ENCODE measurements around the gene PAMR1. TPM values are rescaled to one million over a fixed set of nuclear protein-coding genes. Genes with fewer than 3 reads are reported as not detected.
"Not testable (repeated sequence)": the region's sequence is repeated elsewhere in the genome, so short reads cannot be mapped to it uniquely, and the experiment has no call there.

The PAMR1 gene
- total RNA-seq, 4 donors from 2014 or later, result 4.0 to 14.5 (median 7.4) TPM

- Histone ChIP-seq H3K36me3 (no peaks in the 10 kb centered on the region), H3K4me1 (peaks cover 5 to 15% (median 13%) of the 10 kb centered on the region in 4 donors), H3K4me3 (peak overlapping the region; percentile 34 to 57 (median 41)), H3K9me3 (no peaks in the 10 kb centered on the region), H3K27ac (replicated peaks in 1 of 4) (peak overlapping the region in 1 of 4 donors; percentile 44), H3K27me3 (peaks cover 0 to 29% (median 3%) of the 10 kb centered on the region in 4 donors)
- TF ChIP-seq EP300 (IDR thresholded peaks at IDR 0.05), result no peak
- TF ChIP-seq CTCF (IDR thresholded peaks at IDR 0.05), result no peak
- no peak for TF ChIP-seq POLR2A (IDR thresholded peaks at IDR 0.05; ENCODE audit: low read depth)
- no peak for TF ChIP-seq POLR2AphosphoS5 (IDR thresholded peaks at IDR 0.05)
- intact Hi-C loops (cut with DNase I), result no loop called here
- no peak for DNase-seq (ENCODE audit: extremely low spot score)
- WGBS, result 69% methylated on average over 4 of the region's 4 CpGs
Observed at GRCh38 chr11:35524780-35525179, 636 bp downstream of the PAMR1 start.

- Histone ChIP-seq H3K4me3 (peak overlapping the region in 1 of 4 donors; percentile 57), H3K9me3 (no peaks in the 10 kb centered on the region), H3K27ac (replicated peaks in 1 of 4) (peak overlapping the region in 3 of 4 donors; percentile 10 to 26 (median 18)), H3K36me3 (no peaks in the 10 kb centered on the region), H3K4me1 (peaks cover 5 to 13% (median 12%) of the 10 kb centered on the region in 4 donors), H3K27me3 (peaks cover 0 to 29% (median 3%) of the 10 kb centered on the region in 4 donors)
- no peak for DNase-seq (ENCODE audit: extremely low spot score)
- WGBS, result 76% methylated on average over 5 of the region's 5 CpGs
- intact Hi-C loops (cut with DNase I), result no loop called here
- TF ChIP-seq POLR2AphosphoS5 (IDR thresholded peaks at IDR 0.05) (no peak), POLR2A (IDR thresholded peaks at IDR 0.05; ENCODE audit: low read depth) (no peak), EP300 (IDR thresholded peaks at IDR 0.05) (no peak), CTCF (IDR thresholded peaks at IDR 0.05) (no peak)
Observed at GRCh38 chr11:35523861-35524260, 1.6 kb downstream of the PAMR1 start.

GRCh38 chr11:35523331-35523768 lies 2.1 kb downstream of the PAMR1 start:
- 52% methylated on average over 7 of the region's 7 CpGs for WGBS
- Histone ChIP-seq H3K4me3 (peak overlapping the region in 1 of 4 donors; percentile 1), H3K36me3 (no peaks in the 10 kb centered on the region), H3K27me3 (peaks cover 0 to 29% (median 3%) of the 10 kb centered on the region in 4 donors), H3K9me3 (no peaks in the 10 kb centered on the region), H3K4me1 (peaks cover 5 to 13% (median 12%) of the 10 kb centered on the region in 4 donors), H3K27ac (replicated peaks in 1 of 4) (peak overlapping the region in 3 of 4 donors; percentile 10 to 26 (median 18))
- TF ChIP-seq POLR2AphosphoS5 (IDR thresholded peaks at IDR 0.05), result no peak
- TF ChIP-seq EP300 (IDR thresholded peaks at IDR 0.05), result no peak
- TF ChIP-seq POLR2A (IDR thresholded peaks at IDR 0.05; ENCODE audit: low read depth), result no peak
- no peak for TF ChIP-seq CTCF (IDR thresholded peaks at IDR 0.05)
- DNase-seq (ENCODE audit: extremely low spot score), result no peak
- intact Hi-C loops (cut with DNase I), result no loop called here

GRCh38 chr11:35522091-35522490 lies 3.3 kb downstream of the PAMR1 start:
- Histone ChIP-seq H3K27me3 (peaks cover 0 to 29% (median 3%) of the 10 kb centered on the region in 4 donors), H3K4me1 (peaks cover 5 to 13% (median 12%) of the 10 kb centered on the region in 4 donors)
- 94% methylated on average over 5 of the region's 5 CpGs for WGBS
- H3K4me3 ChIP-seq; H3K9me3 ChIP-seq; intact Hi-C loops (cut with DNase I); H3K27ac ChIP-seq (replicated peaks in 1 of 4); DNase-seq (ENCODE audit: extremely low spot score); H3K36me3 ChIP-seq: not testable (repeated sequence)

- TF ChIP-seq POLR2AphosphoS5 (IDR thresholded peaks at IDR 0.05) (no peak), POLR2A (IDR thresholded peaks at IDR 0.05; ENCODE audit: low read depth) (no peak), EP300 (IDR thresholded peaks at IDR 0.05) (no peak), CTCF (IDR thresholded peaks at IDR 0.05) (no peak)
- WGBS, result 35% methylated on average over 1 of the region's 1 CpG
- Histone ChIP-seq H3K27ac (replicated peaks in 1 of 4) (no peak overlapping the region), H3K4me1 (peaks cover 0 to 6% (median 3%) of the 10 kb centered on the region in 4 donors), H3K27me3 (peaks cover 0 to 15% (median 0%) of the 10 kb centered on the region in 4 donors), H3K36me3 (no peaks in the 10 kb centered on the region), H3K9me3 (no peaks in the 10 kb centered on the region), H3K4me3 (no peak overlapping the region)
- DNase-seq (ENCODE audit: extremely low spot score), result no peak
- intact Hi-C loops (cut with DNase I), result no loop called here
Observed at GRCh38 chr11:35520376-35520775, 5.0 kb downstream of the PAMR1 start.

Measured in esophagus muscularis mucosa (tissue), 4 donors.